ENCODE measurements around the gene RTTN.
A peak's percentile ranks its signal among the peaks of the same experiment; 100 is the strongest.
"Not testable (repeated sequence)": the region's sequence is repeated elsewhere in the genome, so short reads cannot be mapped to it uniquely, and the experiment has no call there.

RTTN gene

DNA sequence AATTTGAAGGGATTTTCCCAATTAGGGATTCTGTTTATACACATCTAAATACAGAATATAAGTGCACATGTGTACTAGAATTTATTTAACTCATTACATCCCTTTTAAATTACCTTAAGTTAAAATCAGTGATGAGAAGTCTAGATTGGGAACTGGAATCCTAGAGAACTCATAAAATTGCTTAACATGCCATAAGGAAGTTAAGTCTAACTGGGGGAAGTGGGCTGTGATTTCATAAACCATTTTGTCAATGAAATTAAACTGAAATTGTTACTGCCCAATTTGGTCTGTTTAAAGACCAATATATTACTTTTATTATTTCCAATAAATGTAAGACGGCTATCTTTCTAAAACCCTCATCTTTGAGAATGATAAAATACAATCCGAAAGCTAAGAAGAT lies 185.5 kb downstream of the RTTN start:
- DNase-seq, result no peak

DNA sequence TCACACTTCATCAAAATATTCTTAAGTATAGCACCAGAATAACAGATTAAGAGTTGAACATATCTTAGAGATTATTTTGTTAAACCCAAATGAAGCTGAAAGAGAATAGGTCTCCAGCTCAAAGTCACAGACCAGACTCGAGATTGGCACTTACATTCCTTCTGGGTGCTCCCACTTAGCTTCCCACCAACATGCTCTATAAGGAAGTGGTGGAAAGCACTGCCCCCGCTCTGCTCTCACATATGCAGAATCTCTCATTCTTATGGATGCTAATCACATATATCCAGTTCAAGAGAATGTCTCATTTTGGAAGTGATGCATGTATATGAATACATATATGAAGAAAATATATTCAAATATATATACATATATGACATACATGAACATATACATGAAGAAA lies 186.4 kb downstream of the RTTN start:
- no peak for DNase-seq

DNA sequence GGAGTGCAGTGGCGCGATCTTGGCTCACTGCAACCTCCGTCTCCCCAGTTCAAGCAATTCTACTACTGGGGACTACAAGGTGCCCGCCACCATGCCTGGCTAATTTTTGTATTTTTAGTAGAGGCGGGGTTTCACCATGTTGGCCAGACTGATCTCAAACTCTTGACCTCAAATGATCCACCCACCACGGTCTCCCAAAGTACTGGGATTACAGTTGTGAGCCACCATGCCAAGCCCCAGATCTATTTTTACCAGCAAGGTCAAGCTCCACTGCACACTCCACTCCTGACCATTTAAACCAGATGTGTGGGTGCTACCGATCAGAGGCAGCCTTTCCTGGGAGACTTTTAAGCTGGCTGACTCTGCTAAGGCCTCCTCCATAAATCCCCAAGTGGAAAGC lies 190.4 kb downstream of the RTTN start:
- DNase-seq, result no peak

DNA sequence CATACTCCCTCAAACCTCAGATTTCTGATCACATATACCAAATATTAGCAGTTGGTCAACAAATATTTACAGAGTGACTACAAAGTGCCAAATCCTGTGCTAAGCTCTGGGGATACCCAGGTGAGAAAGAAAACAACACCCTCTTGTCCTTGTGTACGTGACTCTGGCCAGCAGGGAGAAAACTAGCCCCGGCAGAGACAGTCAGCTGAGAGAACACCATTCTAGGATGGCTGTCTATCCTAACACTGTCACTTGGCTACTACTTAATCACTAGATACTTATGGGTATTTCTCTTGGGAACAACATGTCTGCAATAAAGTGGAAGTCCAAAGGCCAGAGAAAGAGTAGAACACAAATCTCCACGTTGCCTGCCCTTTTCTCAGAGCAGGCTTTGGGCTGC lies 199.9 kb downstream of the RTTN start:
- no peak for DNase-seq

DNA sequence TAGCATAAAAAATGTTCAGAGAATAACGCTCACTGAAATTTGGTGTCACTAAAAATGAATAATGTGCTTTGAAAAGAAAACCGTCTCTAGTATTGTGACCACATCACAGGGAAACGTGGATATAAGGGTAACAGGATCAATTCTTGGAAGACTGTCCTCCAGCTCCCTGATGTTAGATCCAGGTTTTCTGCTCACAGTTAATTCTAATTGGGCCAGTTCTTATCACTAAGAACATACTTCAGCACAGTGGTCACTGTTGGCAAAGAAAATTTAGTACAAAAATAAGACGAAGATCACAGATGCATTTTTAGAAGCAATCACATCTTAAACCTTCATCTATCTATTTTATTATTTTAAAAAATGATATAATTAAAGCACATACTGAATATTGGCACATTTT lies 200.8 kb downstream of the RTTN start:
- no peak for DNase-seq

DNA sequence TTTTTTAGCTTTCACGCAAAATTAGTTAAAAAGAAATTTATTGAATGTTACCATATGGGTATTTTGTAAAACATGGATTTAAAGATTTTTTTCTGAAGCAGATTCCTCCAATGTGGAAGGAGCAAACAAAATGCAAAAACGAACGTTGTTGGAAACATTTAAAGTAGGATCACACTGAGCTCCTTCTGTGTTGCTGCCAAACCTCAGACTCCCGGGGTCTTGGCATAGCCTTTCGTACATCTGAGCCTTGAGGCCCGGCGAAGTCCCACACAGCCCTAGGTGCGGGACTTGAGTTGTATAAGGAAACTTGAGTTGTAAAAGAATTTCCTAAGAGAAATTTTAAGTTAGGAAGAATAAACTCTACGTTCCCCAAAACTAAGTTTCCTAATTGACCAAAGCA lies 205.8 kb downstream of the RTTN start:
- DNase-seq, result no peak

DNA sequence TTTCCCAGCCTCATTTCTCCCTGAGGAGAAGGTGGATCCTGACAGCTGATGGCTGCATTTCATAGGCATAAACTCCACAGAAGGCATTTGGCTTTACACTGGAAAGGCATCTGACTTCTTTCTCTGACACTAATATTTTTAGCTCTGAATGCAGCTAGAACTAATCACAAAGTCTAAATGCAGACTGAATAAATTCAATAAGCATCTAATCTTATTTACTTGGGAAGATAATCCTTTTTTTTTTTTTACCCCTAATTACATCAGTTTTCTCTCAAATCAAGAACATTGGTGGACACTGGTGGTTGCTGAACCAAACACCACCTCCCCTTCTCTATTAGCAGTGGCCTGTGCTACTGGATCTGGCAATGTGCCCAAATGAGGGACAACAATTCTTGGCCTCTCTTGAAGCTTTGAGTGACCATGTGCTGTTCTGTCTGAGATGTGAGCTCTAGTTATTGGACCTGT lies 206.9 kb downstream of the RTTN start:
- DNase-seq, result no peak

DNA sequence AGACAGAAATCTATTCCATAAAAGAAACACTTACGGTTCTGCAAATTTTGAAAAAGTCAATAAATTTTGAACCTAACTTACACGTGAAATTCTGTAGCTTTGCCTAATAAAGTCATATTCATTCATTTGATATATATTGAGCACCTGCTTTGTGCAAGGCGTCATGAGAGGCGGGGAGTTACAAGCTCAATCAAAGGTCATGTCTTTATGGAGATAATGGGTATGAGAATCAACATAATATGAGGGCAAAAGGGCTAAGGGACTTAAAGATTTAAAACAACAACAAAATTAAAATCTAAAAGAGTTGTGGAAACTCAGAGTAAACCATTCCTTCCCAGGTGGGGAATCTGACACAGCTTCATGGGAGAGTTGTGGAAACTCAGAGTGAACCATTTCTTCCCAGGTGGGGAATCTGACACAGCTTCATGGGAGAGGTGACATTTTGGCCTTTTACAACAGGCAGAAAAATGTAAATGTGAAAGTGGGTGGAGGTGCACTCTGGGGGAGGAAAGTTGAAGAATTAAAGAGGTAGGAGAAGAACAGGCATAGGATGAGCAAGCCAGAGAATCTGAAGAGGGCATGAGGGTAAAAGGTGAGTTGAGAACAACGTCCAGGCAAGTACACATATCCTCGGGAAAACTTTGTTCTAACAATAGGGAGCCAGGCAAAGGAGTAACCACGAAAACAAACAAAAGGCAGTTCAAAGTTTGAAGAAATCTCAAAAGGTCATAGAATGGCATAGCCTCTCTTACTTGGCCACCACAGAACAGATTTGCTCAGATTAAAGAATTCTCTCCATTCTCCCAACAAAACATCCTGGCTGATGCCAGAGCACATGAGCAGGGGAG lies 208.3 kb downstream of the RTTN start:
- DNase-seq, result no peak

DNA sequence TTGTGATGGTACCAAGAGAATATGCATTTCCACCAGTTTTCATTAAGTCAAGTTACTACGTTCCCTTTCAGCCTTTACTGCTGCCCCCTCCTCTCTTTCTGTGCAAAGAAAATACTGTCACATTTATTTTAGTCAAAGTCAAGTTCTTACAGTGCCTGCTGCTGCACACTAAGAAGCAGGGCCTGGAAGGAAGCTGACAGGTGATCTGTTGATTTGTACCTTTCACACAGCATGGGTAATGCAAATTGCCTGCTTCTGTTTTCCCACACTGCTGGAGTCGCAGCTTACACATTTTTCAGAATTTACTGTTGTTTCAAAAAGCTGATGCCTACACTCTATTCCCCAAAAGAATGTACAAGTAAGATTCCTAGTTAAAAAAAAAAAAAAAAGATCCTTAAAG lies 209.1 kb downstream of the RTTN start:
- no peak for DNase-seq

DNA sequence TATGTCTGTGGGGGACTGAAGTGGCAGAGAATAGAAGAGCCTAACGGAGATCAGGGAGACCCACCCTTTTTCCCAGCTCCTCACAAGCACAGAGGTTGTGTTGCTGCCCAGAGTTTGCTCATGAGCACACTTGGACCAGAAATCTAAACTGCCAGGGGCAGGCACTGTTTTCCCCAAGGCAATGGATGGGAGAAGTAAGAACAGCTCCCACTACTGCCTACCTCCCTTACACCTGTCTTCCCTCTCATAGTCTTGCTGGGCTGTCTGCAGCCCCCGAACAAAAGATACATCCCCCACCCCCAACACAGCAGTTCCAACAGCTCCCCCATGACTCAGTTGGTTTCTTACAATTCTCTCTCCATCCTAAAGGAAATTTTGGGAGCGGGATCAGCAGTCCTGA lies 209.7 kb downstream of the RTTN start:
- no peak for DNase-seq

DNA sequence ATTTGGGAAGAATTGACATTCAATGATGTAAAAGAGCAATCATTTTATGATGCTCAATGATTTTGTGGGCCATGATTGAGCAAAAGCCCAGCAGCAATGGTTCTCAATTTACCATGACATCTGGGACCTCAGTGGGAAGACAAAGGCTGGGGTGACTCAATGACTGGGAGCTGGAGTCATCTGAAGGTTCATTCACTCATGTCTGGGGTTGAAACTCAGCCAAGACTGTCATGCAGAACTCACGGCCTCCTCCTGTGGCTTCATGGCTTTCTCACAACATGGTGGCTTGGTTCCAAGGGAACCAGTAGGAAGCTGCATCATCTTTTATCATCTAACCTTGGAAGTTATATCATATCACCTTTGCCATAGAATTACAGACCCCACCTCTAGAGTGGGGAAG lies 212.7 kb downstream of the RTTN start:
- DNase-seq, result no peak

DNA sequence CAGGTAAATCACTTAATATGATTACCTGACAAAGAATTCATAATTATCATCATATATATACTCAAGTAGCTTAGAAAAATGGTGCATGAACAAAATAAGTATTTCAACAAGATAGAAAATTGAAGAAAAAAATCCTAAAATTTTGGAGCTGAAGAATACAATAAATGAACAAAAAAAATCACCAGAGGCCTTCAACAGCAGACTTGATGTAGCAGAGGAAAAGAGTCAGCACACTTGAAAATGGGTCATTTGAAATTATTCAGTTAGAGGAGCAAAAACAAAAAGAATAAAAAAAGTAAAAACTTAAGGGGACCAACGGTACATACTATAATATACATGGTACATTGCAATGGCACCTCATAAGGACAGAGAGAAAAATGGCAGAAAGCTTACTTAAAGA lies 217.6 kb downstream of the RTTN start:
- DNase-seq, result no peak

DNA sequence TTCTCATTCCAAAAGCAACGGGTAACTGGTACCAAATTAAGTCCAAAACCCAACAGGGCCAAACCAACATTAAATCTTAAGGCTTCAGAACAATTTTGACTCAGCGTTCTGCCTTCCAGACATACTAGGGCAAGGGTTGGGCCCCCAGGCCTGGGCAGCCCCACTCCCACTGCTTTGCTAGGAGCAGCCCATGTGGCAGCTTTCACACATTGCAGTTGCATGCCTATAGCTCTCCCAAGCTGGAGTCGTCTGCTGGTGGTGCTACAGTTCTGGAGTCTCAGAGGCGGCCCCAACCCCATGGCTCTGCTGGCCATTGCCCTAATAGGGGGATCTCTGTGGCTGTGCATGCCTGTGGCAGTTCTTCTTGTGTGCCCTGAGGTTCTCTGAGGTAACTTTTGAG lies 220.2 kb downstream of the RTTN start:
- DNase-seq, result no peak

DNA sequence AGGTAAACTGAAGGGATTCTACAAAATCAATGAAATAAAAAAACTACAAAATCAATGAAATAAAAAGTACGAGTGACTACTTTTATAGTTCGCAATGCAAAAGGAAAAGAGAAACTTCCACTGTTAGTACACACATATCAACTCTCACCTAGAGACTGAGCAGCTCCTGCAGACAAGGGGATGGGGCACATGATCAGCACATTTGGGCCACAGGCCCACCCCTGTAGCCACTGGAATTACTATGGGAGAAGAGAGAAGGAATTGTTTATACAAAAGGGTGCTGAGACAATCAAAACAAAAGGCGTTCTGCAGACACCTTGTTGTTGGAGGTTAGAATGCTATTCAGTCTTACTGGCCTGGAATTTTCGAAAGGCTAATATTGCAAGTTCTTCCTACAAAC lies 223.1 kb downstream of the RTTN start:
- DNase-seq, result no peak

DNA sequence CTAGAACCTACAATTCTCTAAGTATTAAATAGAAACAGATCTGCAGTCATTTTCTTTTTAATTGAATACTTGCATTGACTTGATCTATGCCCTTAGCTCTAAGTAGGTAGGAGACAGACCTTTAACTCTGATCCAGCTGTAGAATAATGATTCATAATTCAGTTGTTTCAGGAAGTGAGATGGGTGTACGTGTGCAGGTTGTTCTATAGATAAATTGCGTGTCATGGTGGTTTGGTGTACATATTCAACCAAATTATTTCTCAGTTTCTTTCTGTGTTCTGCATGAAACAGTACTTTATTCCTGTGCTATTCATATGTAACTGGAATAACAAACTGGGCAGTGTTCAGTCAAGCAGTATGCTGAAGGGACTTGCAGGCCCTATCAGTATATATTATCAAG lies 223.5 kb downstream of the RTTN start:
- DNase-seq, result no peak

DNA sequence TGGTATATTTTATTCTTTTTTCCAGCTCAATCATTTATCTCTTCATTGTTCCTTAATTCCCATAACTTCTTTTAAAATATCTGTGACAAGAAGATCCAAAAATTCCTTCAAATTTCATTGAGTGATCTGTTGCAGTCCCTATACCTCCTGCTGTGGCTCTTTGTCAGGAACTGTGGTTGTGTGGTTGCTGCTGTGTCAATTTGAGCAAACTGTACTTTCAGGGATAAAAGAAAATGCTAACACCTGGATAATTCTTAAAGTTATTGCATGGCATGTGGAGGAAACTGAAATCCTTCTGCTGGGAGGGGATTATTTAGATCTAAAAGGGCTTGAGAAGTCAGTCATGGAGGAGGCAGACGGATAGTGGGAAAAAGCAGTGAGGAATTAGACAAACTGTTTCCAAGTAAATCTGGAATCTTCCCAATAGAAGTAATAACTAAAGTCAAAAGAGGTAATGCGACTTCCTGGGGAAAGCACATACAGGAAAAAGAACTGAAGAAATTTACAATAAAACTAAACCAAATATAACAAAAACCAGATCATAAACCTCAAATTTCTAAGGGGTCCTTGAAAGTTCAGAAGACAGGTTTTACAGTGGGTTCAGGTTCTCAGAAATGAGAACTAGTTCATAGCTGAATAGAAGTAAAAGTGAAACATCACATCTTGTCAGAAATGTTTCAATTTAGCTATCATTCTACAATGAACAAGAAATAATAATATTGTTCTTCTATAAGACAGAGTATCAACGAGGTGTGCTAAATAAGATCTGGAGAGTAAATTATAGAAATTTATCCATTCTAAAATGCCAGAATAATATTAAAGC lies 224.3 kb downstream of the RTTN start:
- DNase-seq, result no peak

DNA sequence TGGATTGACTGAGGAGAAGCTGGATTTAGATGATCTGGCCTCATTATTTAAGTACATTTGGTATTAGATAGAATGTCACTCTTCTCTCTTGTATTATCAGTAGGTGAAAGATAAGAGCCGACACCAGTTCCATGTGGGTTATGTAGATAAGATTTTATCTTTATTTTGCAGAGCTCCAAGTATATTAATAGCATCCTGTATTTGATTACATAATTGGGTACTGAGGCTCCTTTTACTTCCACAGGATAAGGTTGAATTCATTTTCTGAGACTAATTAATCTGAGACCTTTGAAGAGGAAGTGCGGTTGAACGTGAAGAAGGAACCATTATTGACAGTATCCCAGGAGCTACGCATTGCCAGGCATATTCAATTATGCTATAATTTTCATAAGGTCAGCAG lies 225.0 kb downstream of the RTTN start:
- DNase-seq, result no peak

DNA sequence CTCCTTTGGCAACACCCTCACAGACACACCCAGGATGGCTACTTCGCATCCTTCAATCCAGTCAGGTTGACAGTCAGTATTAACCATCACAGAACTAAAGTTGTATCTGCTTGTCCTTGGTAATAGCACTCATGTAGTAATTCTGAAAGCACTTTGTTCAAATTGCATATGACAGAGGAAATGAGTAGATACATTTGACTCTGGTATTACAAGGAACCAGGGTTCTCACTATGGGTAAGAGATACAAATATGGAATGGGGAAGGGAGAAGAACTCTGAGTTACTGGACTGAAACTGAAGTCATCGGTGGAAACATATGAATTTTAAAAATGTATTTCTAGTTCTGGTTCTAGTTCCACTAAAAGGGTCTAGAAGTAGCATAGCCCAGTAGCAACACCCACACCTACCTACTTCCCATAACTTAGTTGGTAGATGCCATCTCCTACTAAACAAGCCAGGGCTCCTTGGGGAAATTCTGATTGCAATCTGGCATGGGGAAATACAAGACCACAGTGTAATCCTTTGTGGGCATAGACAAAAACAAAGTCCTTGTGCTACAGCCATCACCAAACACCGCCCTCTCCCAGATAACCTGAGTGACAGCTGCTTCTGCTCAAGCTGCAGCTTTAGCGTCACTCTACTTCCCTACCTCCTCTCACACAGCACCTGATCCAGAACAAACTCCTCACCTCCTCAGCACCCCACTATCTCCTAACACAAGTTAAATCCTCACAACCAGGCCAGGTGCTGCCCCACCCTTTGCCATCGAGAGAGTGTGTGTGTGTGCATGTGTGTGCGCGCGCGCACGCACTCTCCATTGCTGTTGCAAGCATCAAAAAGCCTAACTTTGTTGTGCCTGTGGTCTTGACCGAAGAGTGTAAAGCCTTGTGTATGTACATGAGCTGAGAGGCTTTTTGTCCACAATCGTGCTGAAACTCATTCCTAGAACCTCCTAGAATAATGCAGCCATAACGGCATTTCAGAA lies 226.5 kb downstream of the RTTN start:
- no peak for DNase-seq

DNA sequence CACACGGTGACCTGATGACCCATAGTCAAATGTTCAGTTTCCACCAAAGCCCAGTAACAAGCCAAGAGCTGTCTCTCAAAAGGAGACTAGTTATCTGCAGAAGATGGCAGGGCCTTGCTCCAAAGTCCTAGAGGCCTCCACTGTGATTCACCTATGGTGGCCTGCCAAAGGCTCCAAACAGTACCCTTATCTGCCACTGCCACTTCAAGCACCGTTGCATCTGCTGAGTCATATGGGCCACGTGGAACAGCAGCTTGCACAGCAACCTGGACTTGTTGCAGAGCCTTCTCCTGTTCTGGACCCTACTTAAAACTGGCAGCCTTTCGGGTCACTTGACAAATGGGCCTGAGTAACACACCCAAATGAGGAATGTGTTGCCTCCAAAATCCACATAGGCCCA lies 230.2 kb downstream of the RTTN start:
- not testable (repeated sequence) for DNase-seq

DNA sequence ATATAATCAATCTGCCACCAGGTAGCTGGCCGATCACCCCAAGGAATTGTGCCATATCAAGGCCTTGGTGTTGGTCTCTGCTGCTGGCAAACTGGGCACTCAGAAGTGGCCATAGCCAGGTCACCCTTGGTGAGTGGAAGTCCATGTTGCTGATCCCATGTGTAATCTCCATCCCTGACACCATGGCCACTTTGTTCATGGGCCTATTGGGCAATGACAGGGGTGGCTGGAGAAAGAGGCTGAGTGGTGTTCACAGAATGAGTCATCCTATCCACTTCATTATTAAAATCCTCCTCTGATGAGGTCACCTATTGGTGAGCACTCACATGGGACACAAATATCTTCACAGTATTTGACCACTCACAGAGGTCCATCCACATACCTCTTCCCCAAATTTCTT lies 231.1 kb downstream of the RTTN start:
- no peak for DNase-seq

DNA sequence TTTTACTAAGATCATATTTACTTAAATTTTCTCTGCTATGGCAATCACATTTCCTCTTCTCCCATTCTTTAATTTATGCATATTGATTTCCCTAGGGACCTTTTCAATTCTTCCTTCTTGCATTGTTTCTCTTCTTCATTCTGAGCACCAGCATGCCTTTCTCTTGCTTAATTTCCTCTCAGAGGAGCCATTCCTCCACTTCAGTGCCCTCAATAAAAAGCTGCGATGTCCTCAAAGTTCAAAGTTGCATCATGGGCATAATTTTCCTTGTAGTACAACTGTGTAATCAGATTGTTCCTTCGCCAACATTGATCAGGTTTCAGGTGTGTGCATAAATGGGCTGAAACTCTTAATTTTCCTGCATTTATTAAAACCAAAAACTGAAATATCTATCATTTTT lies 236.0 kb downstream of the RTTN start:
- DNase-seq, result no peak

DNA sequence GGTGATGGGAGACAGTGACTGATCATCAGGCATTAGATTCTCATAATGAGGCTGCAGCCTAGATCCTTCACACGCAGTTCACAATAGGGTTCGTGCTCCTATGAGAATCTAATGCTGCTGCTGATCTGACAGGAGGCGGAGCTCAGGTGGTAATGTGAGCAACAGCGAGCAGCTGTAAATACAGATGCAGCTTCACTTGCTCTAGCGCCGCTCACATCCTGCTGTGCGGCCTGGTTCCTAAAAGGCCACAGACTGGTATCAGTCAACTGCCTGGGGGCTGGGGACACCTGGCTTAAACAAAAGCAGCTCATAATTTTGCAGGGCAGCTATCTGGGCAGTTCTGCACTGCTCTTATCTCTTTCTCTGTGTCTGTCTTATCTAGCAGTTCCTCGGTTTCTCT lies 237.4 kb downstream of the RTTN start:
- peak; percentile 34 for DNase-seq

DNA sequence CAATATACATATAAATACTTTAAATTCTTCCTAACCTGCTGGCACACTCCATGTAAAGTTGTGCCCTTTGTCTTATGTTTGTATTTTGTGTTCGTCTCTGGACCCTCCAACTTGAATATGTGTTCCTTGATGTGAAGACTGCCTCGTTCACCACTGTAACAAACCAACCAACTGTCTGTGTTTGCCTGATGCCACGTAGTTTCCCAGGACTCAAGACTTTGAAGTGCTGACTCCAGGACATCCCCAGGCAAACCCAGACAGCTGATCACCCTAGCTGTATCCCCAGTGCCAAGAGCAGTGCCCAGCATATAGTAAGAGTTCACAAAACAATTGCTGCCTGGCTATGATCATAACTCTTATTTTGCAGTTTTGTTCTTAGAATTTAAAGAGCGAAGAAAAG lies 242.3 kb downstream of the RTTN start:
- DNase-seq, result no peak

Measured in activated gamma-delta T cell treated with Interleukin-2 at 50 U/mL for 16 hours (primary cell).